Neuronal stem cell (in vitro differentiated cells): Measurements from ENCODE around the gene XPO4.
"Not testable (repeated sequence)": the region's sequence is repeated elsewhere in the genome, so short reads cannot be mapped to it uniquely, and the experiment has no call there.

Experiments used
- DNase-seq: peaks from one replicate; pipeline ENCODE4 v3.0.0-alpha.2; 2013; ENCODE audit warnings: low spot score
- H2AFZ ChIP-seq: one replicate; pipeline ENCODE4 v1.6.1; 2013; ENCODE audit warnings: mild to moderate bottlenecking, low read length, inconsistent platforms
- H2AK5ac ChIP-seq: 2 replicates; pipeline ENCODE4 v1.6.1; 2013; ENCODE audit warnings: low read depth, mild to moderate bottlenecking, inconsistent platforms, low read length, moderate library complexity, mixed read lengths
- H2BK120ac ChIP-seq: 2 replicates; pipeline ENCODE4 v1.6.1; 2013; ENCODE audit warnings: low read depth, mild to moderate bottlenecking, inconsistent platforms, low read length, moderate library complexity, mixed read lengths
- H2BK12ac ChIP-seq: one replicate; pipeline ENCODE4 v1.6.1; 2013; ENCODE audit warnings: low read length, inconsistent platforms
- H2BK15ac ChIP-seq: 2 replicates; pipeline ENCODE4 v1.6.1; 2013; ENCODE audit warnings: mild to moderate bottlenecking, low read length, inconsistent platforms, mixed read lengths
- H2BK5ac ChIP-seq: one replicate; pipeline ENCODE4 v1.6.1; 2013; ENCODE audit warnings: inconsistent platforms, mild to moderate bottlenecking, low read length, moderate library complexity
- H3K14ac ChIP-seq: one replicate; pipeline ENCODE4 v1.6.1; 2013; ENCODE audit warnings: low read length, inconsistent platforms
- H3K18ac ChIP-seq: 2 replicates; pipeline ENCODE4 v1.6.1; 2013; ENCODE audit warnings: low read length, inconsistent platforms
- H3K23ac ChIP-seq: 2 replicates; pipeline ENCODE4 v1.6.1; 2013; ENCODE audit warnings: low read depth, mild to moderate bottlenecking, mixed read lengths, low read length, inconsistent platforms; ENCODE audit not compliant: poor library complexity
- H3K27ac ChIP-seq: replicated peaks from 3 replicates; pipeline ENCODE4 v1.5.1; 2013; ENCODE audit warnings: low read length, inconsistent platforms
- H3K27me3 ChIP-seq, 3 experiments: 2 replicates each; pipeline ENCODE4 v1.6.1; 2013; ENCODE audit warnings: low read length in 3 of 3, mild to moderate bottlenecking in 2 of 3, inconsistent platforms in 1 of 3, low read depth in 1 of 3, mixed read lengths in 1 of 3, moderate library complexity in 1 of 3; ENCODE audit not compliant: control insufficient read depth in 3 of 3, insufficient read depth in 3 of 3
- H3K36me3 ChIP-seq, 2 donors: replicated peaks in 1 of 2; 2 replicates each; pipeline ENCODE4 v1.6.1; 2013; ENCODE audit warnings: low read length in 2 of 2; ENCODE audit not compliant: control insufficient read depth in 2 of 2, insufficient read depth in 2 of 2
- H3K4ac ChIP-seq: 2 replicates; pipeline ENCODE4 v1.6.1; 2013; ENCODE audit warnings: inconsistent platforms, mild to moderate bottlenecking, low read length, moderate library complexity
- H3K4me1 ChIP-seq, 2 donors: 1 replicate in 1 of 2; 2 replicates in 1 of 2; pipeline ENCODE4 v1.6.1; 2013; ENCODE audit warnings: low read length in 2 of 2, low read depth in 1 of 2; ENCODE audit not compliant: control insufficient read depth in 2 of 2, insufficient read depth in 1 of 2
- H3K4me2 ChIP-seq: one replicate; pipeline ENCODE4 v1.6.1; 2013; ENCODE audit warnings: mild to moderate bottlenecking, low read length, inconsistent platforms; ENCODE audit not compliant: insufficient read depth, poor library complexity, severe bottlenecking
- H3K4me3 ChIP-seq, 2 donors: 2 replicates each; pipeline ENCODE4 v1.5.1; 2013; ENCODE audit warnings: low read length in 2 of 2, mild to moderate bottlenecking in 2 of 2, inconsistent platforms in 1 of 2, moderate library complexity in 1 of 2
- H3K79me1 ChIP-seq: one replicate; pipeline ENCODE4 v1.6.1; 2013; ENCODE audit warnings: low read depth, mild to moderate bottlenecking, inconsistent platforms, low read length, moderate library complexity
- H3K9ac ChIP-seq: one replicate; pipeline ENCODE4 v1.6.1; 2013; ENCODE audit warnings: mild to moderate bottlenecking, low read depth, low read length, inconsistent platforms; ENCODE audit not compliant: poor library complexity
- H3K9me3 ChIP-seq, 2 donors: replicated peaks in 1 of 2; 2 replicates each; pipeline versions ENCODE3 to v1.6.1; 2013; ENCODE audit warnings: low read length in 2 of 2, mild to moderate bottlenecking in 2 of 2, inconsistent platforms in 1 of 2, low read depth in 1 of 2, mixed read lengths in 1 of 2, moderate library complexity in 1 of 2; ENCODE audit not compliant: control insufficient read depth in 2 of 2, insufficient read depth in 1 of 2
- H4K8ac ChIP-seq: one replicate; pipeline ENCODE4 v1.6.1; 2013; ENCODE audit warnings: low read depth, mild to moderate bottlenecking, inconsistent platforms, low read length, moderate library complexity
- H4K91ac ChIP-seq: one replicate; pipeline ENCODE4 v1.6.1; 2013; ENCODE audit warnings: low read length, low read depth, mild to moderate bottlenecking, inconsistent platforms; ENCODE audit not compliant: poor library complexity
- WGBS, 2 donors: extraction: QIAGEN DNeasy Blood & Tissue Kit; methylation state at CpG; one replicate each; pipeline ENCODE4 v1.1.7; 2013; ENCODE audit warnings: missing lambda C conversion rate in 2 of 2, mixed read lengths in 1 of 2; ENCODE audit not compliant: insufficient read length in 2 of 2, insufficient replicate concordance in 1 of 2; ENCODE audit errors: extremely low coverage in 2 of 2; 5-methylcytosine and 5-hydroxymethylcytosine counted together

XPO4 gene

GRCh38 chr13:20877902-20878301 lies 24.6 kb downstream of the XPO4 start:
- Histone ChIP-seq H4K91ac (no peak overlapping the region), H3K4me3 (no peak overlapping the region), H3K27me3 (no peaks in the 10 kb centered on the region), H3K14ac (no peak overlapping the region), H2BK12ac (no peak overlapping the region), H4K8ac (no peak overlapping the region), H2BK120ac (no peak overlapping the region), H2BK15ac (no peak overlapping the region), H3K18ac (no peak overlapping the region), H2AK5ac (no peak overlapping the region), H3K23ac (no peak overlapping the region), H2BK5ac (no peak overlapping the region), H3K27ac (no peak overlapping the region), H3K4me2 (no peak overlapping the region), H2AFZ (no peak overlapping the region), H3K9me3 (peaks cover 0 to 13% of the 10 kb centered on the region in 2 donors), H3K36me3 (peaks cover 0 to 5% of the 10 kb centered on the region in 2 donors), H3K4me1 (peaks cover 2 to 8% of the 10 kb centered on the region in 2 donors), H3K4ac (no peak overlapping the region), H3K79me1 (peaks cover 2% of the 10 kb centered on the region), H3K9ac (no peak overlapping the region)
- no CpG with 5 or more reads among the region's 2 CpGs for WGBS, 2 donors
- DNase-seq = no peak

- not testable (repeated sequence) for H3K18ac ChIP-seq, H4K8ac ChIP-seq, H3K23ac ChIP-seq, H2BK5ac ChIP-seq, H3K4me3 ChIP-seq, H3K27me3 ChIP-seq, H3K27ac ChIP-seq, H2BK15ac ChIP-seq, H2AFZ ChIP-seq, H2BK120ac ChIP-seq, H3K9ac ChIP-seq, H3K14ac ChIP-seq, H3K4ac ChIP-seq, H4K91ac ChIP-seq, H3K79me1 ChIP-seq, H2AK5ac ChIP-seq, H3K4me2 ChIP-seq, H3K4me1 ChIP-seq, H2BK12ac ChIP-seq, H3K36me3 ChIP-seq, DNase-seq
- no CpG with 5 or more reads among the region's 5 CpGs for WGBS, 2 donors
- H3K9me3 ChIP-seq = peaks cover 0 to 13% of the 10 kb centered on the region in 2 donors
Observed at GRCh38 chr13:20876802-20877201, 25.7 kb downstream of the XPO4 start.

GRCh38 chr13:20874439-20874838 lies 28.1 kb downstream of the XPO4 start:
- not testable (repeated sequence) for H2AK5ac ChIP-seq, H3K27me3 ChIP-seq, H3K14ac ChIP-seq, H3K79me1 ChIP-seq, H3K4ac ChIP-seq, H3K4me1 ChIP-seq, H3K4me3 ChIP-seq, H4K91ac ChIP-seq, H3K9ac ChIP-seq, H3K36me3 ChIP-seq, H2BK12ac ChIP-seq, H3K23ac ChIP-seq, H3K4me2 ChIP-seq, H2BK120ac ChIP-seq, H2BK15ac ChIP-seq, H3K27ac ChIP-seq, H3K18ac ChIP-seq, H4K8ac ChIP-seq, DNase-seq, H3K9me3 ChIP-seq, H2BK5ac ChIP-seq, H2AFZ ChIP-seq
- no CpG with 5 or more reads among the region's 8 CpGs for WGBS, 2 donors

- H3K79me1 ChIP-seq = peaks cover 4% of the 10 kb centered on the region
- no peak overlapping the region for H2BK5ac ChIP-seq
- no peak overlapping the region for H2AK5ac ChIP-seq
- H3K9me3 ChIP-seq = peaks cover 0 to 3% of the 10 kb centered on the region in 2 donors
- no peak overlapping the region for H3K4me2 ChIP-seq
- no peak overlapping the region for H3K4ac ChIP-seq
- no peak overlapping the region for H3K14ac ChIP-seq
- no peaks in the 10 kb centered on the region for H3K27me3 ChIP-seq
- no peak overlapping the region for H3K18ac ChIP-seq
- no peak overlapping the region for H2BK120ac ChIP-seq
- H4K91ac ChIP-seq = no peak overlapping the region
- H3K4me3 ChIP-seq = no peak overlapping the region
- H4K8ac ChIP-seq = no peak overlapping the region
- H2BK12ac ChIP-seq = no peak overlapping the region
- H2AFZ ChIP-seq = no peak overlapping the region
- peak; percentile 38 for DNase-seq
- peak overlapping the region; percentile 46 for H3K27ac ChIP-seq
- peaks cover 0 to 2% of the 10 kb centered on the region in 2 donors for H3K4me1 ChIP-seq
- no peak overlapping the region for H3K23ac ChIP-seq
- H3K36me3 ChIP-seq = peaks cover 0 to 3% of the 10 kb centered on the region in 2 donors
- no peak overlapping the region for H2BK15ac ChIP-seq
- no peak overlapping the region for H3K9ac ChIP-seq
- WGBS, 2 donors = no CpG with 5 or more reads among the region's 3 CpGs
Observed at GRCh38 chr13:20873348-20873747, 29.2 kb downstream of the XPO4 start.
